ENCODE measurements around the gene SUCLG1.

- TF ChIP-seq CTCF (IDR thresholded peaks at IDR 0.05; ENCODE audit: insufficient read depth, low read length) (no peak), GABPA (IDR thresholded peaks at IDR 0.05; ENCODE audit: low read depth) (no peak), POLR2AphosphoS5 (IDR thresholded peaks at IDR 0.05; ENCODE audit: low read depth) (no peak), SPI1 (IDR thresholded peaks at IDR 0.05; ENCODE audit: borderline replicate concordance, low read depth) (no peak)
- TF ChIP-seq, protein P1, sequence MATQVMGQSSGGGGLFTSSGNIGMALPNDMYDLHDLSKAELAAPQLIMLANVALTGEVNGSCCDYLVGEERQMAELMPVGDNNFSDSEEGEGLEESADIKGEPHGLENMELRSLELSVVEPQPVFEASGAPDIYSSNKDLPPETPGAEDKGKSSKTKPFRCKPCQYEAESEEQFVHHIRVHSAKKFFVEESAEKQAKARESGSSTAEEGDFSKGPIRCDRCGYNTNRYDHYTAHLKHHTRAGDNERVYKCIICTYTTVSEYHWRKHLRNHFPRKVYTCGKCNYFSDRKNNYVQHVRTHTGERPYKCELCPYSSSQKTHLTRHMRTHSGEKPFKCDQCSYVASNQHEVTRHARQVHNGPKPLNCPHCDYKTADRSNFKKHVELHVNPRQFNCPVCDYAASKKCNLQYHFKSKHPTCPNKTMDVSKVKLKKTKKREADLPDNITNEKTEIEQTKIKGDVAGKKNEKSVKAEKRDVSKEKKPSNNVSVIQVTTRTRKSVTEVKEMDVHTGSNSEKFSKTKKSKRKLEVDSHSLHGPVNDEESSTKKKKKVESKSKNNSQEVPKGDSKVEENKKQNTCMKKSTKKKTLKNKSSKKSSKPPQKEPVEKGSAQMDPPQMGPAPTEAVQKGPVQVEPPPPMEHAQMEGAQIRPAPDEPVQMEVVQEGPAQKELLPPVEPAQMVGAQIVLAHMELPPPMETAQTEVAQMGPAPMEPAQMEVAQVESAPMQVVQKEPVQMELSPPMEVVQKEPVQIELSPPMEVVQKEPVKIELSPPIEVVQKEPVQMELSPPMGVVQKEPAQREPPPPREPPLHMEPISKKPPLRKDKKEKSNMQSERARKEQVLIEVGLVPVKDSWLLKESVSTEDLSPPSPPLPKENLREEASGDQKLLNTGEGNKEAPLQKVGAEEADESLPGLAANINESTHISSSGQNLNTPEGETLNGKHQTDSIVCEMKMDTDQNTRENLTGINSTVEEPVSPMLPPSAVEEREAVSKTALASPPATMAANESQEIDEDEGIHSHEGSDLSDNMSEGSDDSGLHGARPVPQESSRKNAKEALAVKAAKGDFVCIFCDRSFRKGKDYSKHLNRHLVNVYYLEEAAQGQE (IDR thresholded peaks at IDR 0.05; ENCODE audit: insufficient replicate concordance, low read depth) = no peak
Measured at GRCh38 chr2:84498150-84498799, 39.2 kb upstream of the SUCLG1 start.

Measured in HL-60 (cell line).